Trophoblast cell (in vitro differentiated cells and primary cell): ENCODE results near the gene PARVB.

Experiments
- DNase-seq, 2 donors: peaks; one replicate each; pipeline ENCODE4 v3.0.0-alpha.2; 2016
- H2AFZ ChIP-seq: 2 replicates; pipeline ENCODE4 v1.6.1; 2013; ENCODE audit warnings: low read length, moderate library complexity, mild to moderate bottlenecking; ENCODE audit not compliant: insufficient read depth, poor library complexity
- H2AK5ac ChIP-seq: 2 replicates; pipeline ENCODE4 v1.6.1; 2013; ENCODE audit warnings: mild to moderate bottlenecking, low read length
- H2BK120ac ChIP-seq: 2 replicates; pipeline ENCODE4 v1.6.1; 2013; ENCODE audit warnings: low read length, mild to moderate bottlenecking, moderate library complexity; ENCODE audit not compliant: insufficient read depth, poor library complexity
- H2BK12ac ChIP-seq: 2 replicates; pipeline ENCODE4 v1.6.1; 2013; ENCODE audit warnings: mild to moderate bottlenecking, low read length, moderate library complexity
- H2BK5ac ChIP-seq: 2 replicates; pipeline ENCODE4 v1.6.1; 2013; ENCODE audit warnings: low read length, low read depth, moderate library complexity, mild to moderate bottlenecking; ENCODE audit not compliant: poor library complexity
- H3K14ac ChIP-seq: 2 replicates; pipeline ENCODE4 v1.6.1; 2013; ENCODE audit warnings: mild to moderate bottlenecking, low read length
- H3K18ac ChIP-seq: 2 replicates; pipeline ENCODE4 v1.6.1; 2013; ENCODE audit warnings: mild to moderate bottlenecking, low read length
- H3K23ac ChIP-seq: 2 replicates; pipeline ENCODE4 v1.6.1; 2013; ENCODE audit warnings: low read length
- H3K27ac ChIP-seq: 2 replicates; pipeline ENCODE4 v1.5.1; 2013; ENCODE audit warnings: low read depth, mild to moderate bottlenecking, inconsistent platforms, low read length, moderate library complexity
- H3K27me3 ChIP-seq: 2 replicates; pipeline ENCODE4 v1.6.1; 2013; ENCODE audit warnings: inconsistent platforms, mild to moderate bottlenecking, low read length, moderate library complexity; ENCODE audit not compliant: insufficient read depth
- H3K36me3 ChIP-seq, 2 experiments: 1 replicate in 1 of 2; 2 replicates in 1 of 2; pipeline ENCODE4 v1.6.1; 2013; ENCODE audit warnings: low read length in 2 of 2, mild to moderate bottlenecking in 2 of 2, moderate library complexity in 1 of 2; ENCODE audit not compliant: insufficient read depth in 2 of 2, control insufficient read depth in 1 of 2
- H3K4ac ChIP-seq: 2 replicates; pipeline ENCODE4 v1.6.1; 2013; ENCODE audit warnings: low read depth, mild to moderate bottlenecking, low read length, moderate library complexity
- H3K4me1 ChIP-seq, 2 experiments: 1 replicate in 1 of 2; 2 replicates in 1 of 2; pipeline ENCODE4 v1.6.1; 2013; ENCODE audit warnings: low read length in 2 of 2, mild to moderate bottlenecking in 2 of 2, moderate library complexity in 1 of 2; ENCODE audit not compliant: insufficient read depth in 2 of 2, control insufficient read depth in 1 of 2
- H3K4me2 ChIP-seq: 2 replicates; pipeline ENCODE4 v1.6.1; 2013; ENCODE audit warnings: inconsistent platforms, mild to moderate bottlenecking, low read length, moderate library complexity
- H3K4me3 ChIP-seq: 2 replicates; pipeline ENCODE4 v1.5.1; 2013; ENCODE audit warnings: mild to moderate bottlenecking, low read depth, low read length, inconsistent platforms
- H3K79me1 ChIP-seq: one replicate; pipeline ENCODE4 v1.6.1; 2013; ENCODE audit warnings: low read length
- H3K79me2 ChIP-seq: 2 replicates; pipeline ENCODE4 v1.6.1; 2013; ENCODE audit warnings: low read length, mild to moderate bottlenecking; ENCODE audit not compliant: control insufficient read depth, insufficient read depth, poor library complexity
- H3K9ac ChIP-seq: 2 replicates; pipeline ENCODE4 v1.6.1; 2013; ENCODE audit warnings: mild to moderate bottlenecking, low read length
- H3K9me3 ChIP-seq: 2 replicates; pipeline ENCODE4 v1.6.1; 2013; ENCODE audit warnings: low read depth, mild to moderate bottlenecking, control low read depth, inconsistent platforms, low read length; ENCODE audit not compliant: insufficient read depth
- H4K12ac ChIP-seq: 2 replicates; pipeline ENCODE4 v1.6.1; 2013; ENCODE audit warnings: low read depth, mild to moderate bottlenecking, low read length, moderate library complexity
- H4K8ac ChIP-seq: 2 replicates; pipeline ENCODE4 v1.6.1; 2013; ENCODE audit warnings: low read depth, mild to moderate bottlenecking, low read length, moderate library complexity
- H4K91ac ChIP-seq: one replicate; pipeline ENCODE4 v1.6.1; 2013; ENCODE audit warnings: low read depth, mild to moderate bottlenecking, low read length, moderate library complexity
- WGBS: extraction: QIAGEN DNeasy Blood & Tissue Kit; methylation state at CpG from one replicate; pipeline ENCODE4 v1.1.7; 2013; ENCODE audit warnings: missing lambda C conversion rate; ENCODE audit not compliant: insufficient read length, insufficient coverage; ENCODE audit errors: extremely low coverage; 5-methylcytosine and 5-hydroxymethylcytosine counted together

PARVB gene

DNA sequence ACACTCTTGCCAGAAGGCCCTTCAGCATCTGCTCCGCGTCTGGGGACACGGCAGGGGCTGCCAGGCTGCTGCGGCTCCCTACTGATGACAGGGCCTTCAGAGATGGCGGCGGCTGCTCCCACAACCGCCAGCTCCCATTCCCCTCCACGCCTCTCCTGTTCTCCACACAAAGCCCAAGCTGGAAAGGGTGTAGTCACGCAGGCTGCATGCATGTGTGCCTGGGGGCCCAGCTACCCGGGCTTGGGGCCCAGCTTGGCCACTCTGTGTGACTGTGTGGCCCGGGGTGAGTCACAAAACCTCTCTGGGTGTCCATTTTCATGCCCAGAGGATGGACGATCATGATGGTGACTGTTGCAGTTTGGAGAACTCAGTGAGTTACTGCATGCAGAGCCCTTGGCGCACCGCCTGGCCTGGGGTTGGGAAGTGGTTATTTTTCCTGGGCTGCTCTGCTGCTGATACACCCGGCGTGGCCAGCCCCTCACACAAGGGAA is 31.7 kb upstream of the PARVB start:
- H3K14ac ChIP-seq = no peak overlapping the region
- no CpG with 5 or more reads among the region's 16 CpGs for WGBS
- no peak overlapping the region for H2BK120ac ChIP-seq
- H3K4me1 ChIP-seq = peaks cover 0 to 2% of the 10 kb centered on the region in 2 experiments
- H3K27me3 ChIP-seq = no peaks in the 10 kb centered on the region
- no peak overlapping the region for H3K27ac ChIP-seq
- H3K9me3 ChIP-seq = no peaks in the 10 kb centered on the region
- H2AFZ ChIP-seq = no peak overlapping the region
- no peak overlapping the region for H4K91ac ChIP-seq
- no peak overlapping the region for H4K8ac ChIP-seq
- H4K12ac ChIP-seq = no peak overlapping the region
- no peak overlapping the region for H2AK5ac ChIP-seq
- no peaks in the 10 kb centered on the region for H3K79me2 ChIP-seq
- no peak overlapping the region for H3K4me3 ChIP-seq
- H3K4me2 ChIP-seq = no peak overlapping the region
- DNase-seq = no peak
- H2BK12ac ChIP-seq = no peak overlapping the region
- peak overlapping the region; percentile 44 for H3K9ac ChIP-seq
- peaks cover 51 to 62% of the 10 kb centered on the region in 2 experiments for H3K36me3 ChIP-seq
- H3K79me1 ChIP-seq = no peaks in the 10 kb centered on the region
- no peak overlapping the region for H3K4ac ChIP-seq
- no peak overlapping the region for H3K18ac ChIP-seq
- no peak overlapping the region for H2BK5ac ChIP-seq
- no peak overlapping the region for H3K23ac ChIP-seq

DNA sequence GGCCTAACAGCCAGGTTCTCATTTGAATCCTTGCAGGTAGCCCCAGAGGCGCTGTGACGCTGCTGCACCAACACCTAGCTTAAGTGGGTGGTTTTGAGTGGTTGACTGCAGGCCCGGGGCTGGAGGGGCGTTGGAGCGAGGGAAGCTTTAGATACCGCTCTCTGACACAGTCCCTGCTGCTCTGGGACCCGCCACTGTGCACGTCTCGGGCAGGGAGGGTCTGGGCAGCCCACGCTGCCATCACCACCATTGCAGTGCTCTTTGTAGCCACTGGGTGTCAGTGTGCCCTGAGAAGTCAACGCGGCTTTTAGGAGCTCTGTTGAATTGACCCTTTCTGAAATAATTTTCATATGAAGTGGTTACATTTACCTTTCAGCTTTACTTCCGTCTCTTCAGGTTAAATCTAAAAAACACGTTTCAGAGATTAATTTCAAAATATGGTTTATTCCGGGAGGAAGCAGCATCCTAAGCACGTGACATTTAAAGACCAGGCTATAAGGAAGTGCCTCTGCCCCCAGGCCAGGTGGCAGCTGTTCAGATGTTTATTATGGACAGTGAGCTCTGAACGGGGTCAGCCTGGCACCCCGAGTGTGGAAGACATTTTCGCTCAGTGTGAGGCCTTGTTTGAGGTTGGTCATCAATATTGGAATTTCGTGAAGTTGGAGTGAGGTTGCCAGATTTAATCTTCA is 30.9 kb upstream of the PARVB start:
- Histone ChIP-seq H3K79me1 (no peaks in the 10 kb centered on the region), H3K18ac (no peak overlapping the region), H2AFZ (no peak overlapping the region), H4K12ac (no peak overlapping the region), H4K91ac (no peak overlapping the region), H2BK120ac (no peak overlapping the region), H3K4me3 (no peak overlapping the region), H3K9ac (no peak overlapping the region), H3K14ac (no peak overlapping the region), H3K4me1 (peaks cover 0 to 2% of the 10 kb centered on the region in 2 experiments), H4K8ac (no peak overlapping the region), H2BK12ac (no peak overlapping the region), H3K27me3 (no peaks in the 10 kb centered on the region), H3K9me3 (no peaks in the 10 kb centered on the region), H3K4me2 (no peak overlapping the region), H2AK5ac (no peak overlapping the region), H2BK5ac (no peak overlapping the region), H3K4ac (no peak overlapping the region), H3K36me3 (peaks cover 54 to 63% of the 10 kb centered on the region in 2 experiments), H3K23ac (no peak overlapping the region), H3K27ac (no peak overlapping the region), H3K79me2 (no peaks in the 10 kb centered on the region)
- no CpG with 5 or more reads among the region's 20 CpGs for WGBS
- DNase-seq = peak; percentile 37 to 73

DNA sequence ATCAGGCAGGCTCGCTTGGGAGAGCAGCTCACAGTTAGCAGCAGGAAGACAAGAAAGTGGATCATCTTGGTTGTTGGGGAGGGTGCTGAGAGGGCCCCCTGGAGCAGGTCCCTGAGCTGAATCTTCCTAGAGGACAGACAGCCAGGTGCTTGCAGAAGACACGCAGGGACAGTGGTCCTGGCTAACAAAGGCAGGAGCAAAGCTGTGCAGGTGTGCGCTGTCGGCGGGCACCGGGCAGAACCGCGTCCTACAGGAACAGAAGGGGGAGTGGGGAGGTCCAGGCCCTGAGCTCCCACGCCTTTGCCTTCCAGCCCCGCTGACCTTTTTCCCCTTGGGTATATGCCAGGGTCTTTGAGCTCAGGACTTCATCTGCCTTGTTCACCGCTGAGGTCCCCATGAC is 30.1 kb upstream of the PARVB start:
- Histone ChIP-seq H3K79me2 (no peaks in the 10 kb centered on the region), H3K23ac (no peak overlapping the region), H2BK5ac (no peak overlapping the region), H3K18ac (no peak overlapping the region), H2BK12ac (no peak overlapping the region), H3K14ac (no peak overlapping the region), H3K9me3 (no peaks in the 10 kb centered on the region), H2AK5ac (no peak overlapping the region), H3K4me3 (no peak overlapping the region), H3K27ac (no peak overlapping the region), H3K79me1 (no peaks in the 10 kb centered on the region), H4K12ac (no peak overlapping the region), H3K27me3 (no peaks in the 10 kb centered on the region), H4K91ac (no peak overlapping the region), H3K4me1 (peaks cover 0 to 2% of the 10 kb centered on the region in 2 experiments), H2BK120ac (no peak overlapping the region), H3K4ac (no peak overlapping the region), H3K4me2 (no peak overlapping the region), H4K8ac (no peak overlapping the region), H3K9ac (no peak overlapping the region), H2AFZ (no peak overlapping the region), H3K36me3 (peaks cover 56 to 64% of the 10 kb centered on the region in 2 experiments)
- WGBS = no CpG with 5 or more reads among the region's 11 CpGs
- no peak for DNase-seq

DNA sequence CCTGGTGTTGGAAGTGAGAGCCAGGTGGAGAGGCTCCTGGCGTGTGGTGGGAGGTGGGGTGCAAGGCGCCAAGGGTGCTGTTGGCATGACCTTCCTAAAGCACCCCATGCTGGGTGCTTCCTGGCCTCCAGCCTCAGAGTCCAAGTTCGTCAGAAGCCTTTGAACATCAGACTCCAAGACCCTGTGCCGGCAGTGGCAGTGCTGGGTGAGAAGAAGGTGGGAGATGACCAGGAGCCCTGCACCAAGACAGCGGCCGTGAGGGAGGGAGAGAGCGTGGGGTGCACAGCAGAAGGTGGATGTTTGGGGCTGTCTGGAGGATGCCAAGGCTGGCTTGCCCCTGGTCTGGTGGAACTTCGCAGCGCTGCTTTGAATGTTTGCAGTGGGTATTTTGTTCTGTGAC is 29.7 kb upstream of the PARVB start:
- no peak overlapping the region for H4K91ac ChIP-seq
- no peak overlapping the region for H2BK120ac ChIP-seq
- H3K79me2 ChIP-seq = no peaks in the 10 kb centered on the region
- no peaks in the 10 kb centered on the region for H3K9me3 ChIP-seq
- H4K8ac ChIP-seq = no peak overlapping the region
- peaks cover 55 to 64% of the 10 kb centered on the region in 2 experiments for H3K36me3 ChIP-seq
- H3K23ac ChIP-seq = no peak overlapping the region
- no peak overlapping the region for H3K9ac ChIP-seq
- DNase-seq = no peak
- no peak overlapping the region for H3K18ac ChIP-seq
- H3K14ac ChIP-seq = no peak overlapping the region
- H3K27ac ChIP-seq = no peak overlapping the region
- no peak overlapping the region for H4K12ac ChIP-seq
- no peaks in the 10 kb centered on the region for H3K27me3 ChIP-seq
- H3K4me2 ChIP-seq = no peak overlapping the region
- no peak overlapping the region for H3K4me3 ChIP-seq
- no peak overlapping the region for H3K4ac ChIP-seq
- no peak overlapping the region for H2AFZ ChIP-seq
- H2BK5ac ChIP-seq = no peak overlapping the region
- no peak overlapping the region for H2AK5ac ChIP-seq
- WGBS = no CpG with 5 or more reads among the region's 9 CpGs
- H3K4me1 ChIP-seq = peaks cover 0 to 2% of the 10 kb centered on the region in 2 experiments
- no peak overlapping the region for H2BK12ac ChIP-seq
- no peaks in the 10 kb centered on the region for H3K79me1 ChIP-seq
